ENCODE results near the gene ADGRL3.

Gene ADGRL3

GRCh38 chr4:61275241-61275640 lies 75.1 kb downstream of the ADGRL3 start:
- no peak overlapping the region for H3K4me3 ChIP-seq (ENCODE audit: low read depth, low read length)

DNA sequence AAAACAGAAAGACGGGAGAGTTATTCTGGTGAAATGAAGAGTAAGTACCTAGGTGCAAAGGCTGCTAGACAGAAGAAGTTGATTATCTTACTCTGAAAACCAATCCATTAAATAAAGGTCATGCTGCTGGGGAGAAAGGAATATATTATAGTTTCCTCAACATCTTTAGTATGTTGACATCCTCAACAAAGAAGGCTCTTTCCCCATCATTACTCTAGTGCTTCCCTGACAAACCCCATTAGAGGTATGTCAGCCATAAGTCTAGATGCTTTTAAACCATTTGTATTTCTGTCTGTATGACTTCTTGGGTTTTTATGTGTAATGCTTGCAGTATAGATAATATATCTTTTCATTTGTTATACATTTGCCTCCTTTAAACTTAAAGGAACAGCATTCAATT lies 75.9 kb downstream of the ADGRL3 start:
- H3K4me3 ChIP-seq (ENCODE audit: low read depth, low read length), result no peak overlapping the region

GRCh38 chr4:61277785-61278760 lies 77.9 kb downstream of the ADGRL3 start:
- H3K4me3 ChIP-seq (ENCODE audit: low read depth, low read length), result no peak overlapping the region

- H3K4me3 ChIP-seq (ENCODE audit: low read depth, low read length), result no peak overlapping the region
Measured at GRCh38 chr4:61292322-61292721, 92.2 kb downstream of the ADGRL3 start.

DNA sequence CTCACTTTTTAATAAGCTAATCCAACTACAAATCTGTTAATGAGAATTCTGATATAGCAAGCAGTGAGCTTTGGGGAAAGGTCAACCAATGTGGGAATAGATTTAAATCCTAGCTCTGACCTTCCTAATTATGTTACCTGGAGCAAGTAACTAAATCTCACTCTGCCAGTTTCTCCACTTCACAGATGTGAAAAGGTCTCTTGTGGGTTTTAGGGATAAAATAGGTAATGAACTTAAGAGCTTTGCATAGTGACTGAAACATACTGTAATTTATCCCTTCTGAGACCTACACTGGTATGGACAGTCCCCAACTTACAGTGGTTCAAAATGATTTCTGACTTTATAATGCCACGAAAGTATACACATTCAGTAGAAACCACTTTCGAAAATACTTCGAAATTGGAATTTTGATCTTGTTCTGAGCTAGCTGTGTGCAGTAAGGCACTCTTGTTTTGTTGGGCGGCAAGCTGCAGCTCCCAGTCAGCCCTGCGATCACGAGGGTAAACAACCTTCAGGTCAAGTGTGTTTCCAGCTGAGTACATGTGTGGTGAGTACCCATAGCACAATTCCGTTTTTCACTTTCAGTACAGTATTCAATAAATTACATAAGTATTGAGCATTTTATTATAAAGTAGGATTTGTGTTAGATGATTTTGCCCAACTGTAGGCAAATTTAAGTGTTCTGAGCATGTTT lies 93.7 kb downstream of the ADGRL3 start:
- H3K4me3 ChIP-seq (ENCODE audit: low read depth, low read length), result no peak overlapping the region

- no peak overlapping the region for H3K4me3 ChIP-seq (ENCODE audit: low read depth, low read length)
Measured at GRCh38 chr4:61294936-61295335, 94.8 kb downstream of the ADGRL3 start.

- H3K4me3 ChIP-seq (ENCODE audit: low read depth, low read length), result no peak overlapping the region
Measured at GRCh38 chr4:61296144-61296543, 96.0 kb downstream of the ADGRL3 start.

DNA sequence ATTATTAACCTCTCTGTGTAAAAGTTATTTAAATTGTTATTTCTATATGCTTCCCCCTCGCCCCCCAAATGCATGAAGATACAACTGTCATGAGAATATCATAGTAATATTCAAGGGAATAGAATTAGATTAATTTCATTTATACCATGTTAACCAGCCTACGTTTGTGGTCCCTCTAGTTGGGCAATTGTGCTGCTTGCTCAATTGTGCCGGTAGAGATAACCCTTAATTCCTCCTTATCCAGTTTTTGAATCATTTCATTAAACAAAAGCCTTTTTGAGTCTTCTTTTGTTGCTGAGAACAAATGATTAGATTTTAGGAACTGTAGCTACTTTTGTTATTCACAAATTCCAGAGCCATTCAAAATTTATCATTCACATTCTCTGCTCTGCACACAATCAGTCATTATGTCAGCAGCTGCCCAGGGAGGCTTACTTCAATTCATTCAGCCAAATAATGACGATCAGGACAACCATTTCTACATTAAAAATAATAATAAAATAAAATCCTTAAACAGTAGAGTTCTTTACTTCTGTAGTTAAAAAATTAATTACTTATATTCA lies 98.1 kb downstream of the ADGRL3 start:
- H3K4me3 ChIP-seq (ENCODE audit: low read depth, low read length), result no peak overlapping the region

DNA sequence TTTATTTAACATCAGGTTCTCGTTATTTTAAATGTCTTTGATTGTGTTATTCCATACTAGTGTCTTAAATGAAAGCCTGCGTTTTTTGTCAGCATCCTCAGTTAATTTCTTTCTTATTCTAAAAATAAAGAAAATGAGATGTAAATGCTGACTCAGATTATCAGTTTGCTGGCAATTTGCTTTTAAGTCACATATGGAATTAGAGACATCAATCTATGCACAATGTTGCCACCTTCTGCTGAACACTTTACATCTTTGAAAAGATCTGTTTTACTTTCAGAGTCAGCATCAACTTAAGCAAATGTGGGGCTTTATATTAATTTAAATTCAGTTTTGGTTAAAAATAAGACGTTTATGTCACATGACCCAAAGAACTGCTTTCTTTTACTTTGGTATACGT lies 99.2 kb downstream of the ADGRL3 start:
- no peak overlapping the region for H3K4me3 ChIP-seq (ENCODE audit: low read depth, low read length)

GRCh38 chr4:61300266-61300844 lies 100.2 kb downstream of the ADGRL3 start:
- no peak overlapping the region for H3K4me3 ChIP-seq (ENCODE audit: low read depth, low read length)

DNA sequence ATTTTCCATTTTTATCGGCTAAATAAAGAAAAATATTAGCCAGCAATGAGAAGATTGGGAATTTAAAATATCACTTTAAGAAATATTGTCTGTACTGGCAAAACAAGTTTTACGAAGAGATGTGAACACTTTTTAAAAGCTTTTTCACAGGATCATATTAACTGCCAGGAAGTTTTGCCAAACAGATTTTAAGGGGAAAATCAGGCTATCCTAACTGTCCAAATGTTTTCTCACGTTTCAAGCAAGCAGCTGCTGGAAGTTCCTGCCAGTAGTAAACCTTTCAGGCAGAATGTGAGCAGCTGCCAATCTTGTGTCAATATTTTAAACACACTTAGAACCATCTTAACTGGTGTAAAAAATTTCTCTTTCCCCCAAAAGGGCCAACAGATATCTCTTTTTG lies 101.1 kb downstream of the ADGRL3 start:
- no peak overlapping the region for H3K4me3 ChIP-seq (ENCODE audit: low read depth, low read length)

GRCh38 chr4:61308033-61308432 lies 107.9 kb downstream of the ADGRL3 start:
- H3K4me3 ChIP-seq (ENCODE audit: low read depth, low read length), result no peak overlapping the region

GRCh38 chr4:61309616-61310015 lies 109.5 kb downstream of the ADGRL3 start:
- H3K4me3 ChIP-seq (ENCODE audit: low read depth, low read length), result no peak overlapping the region

DNA sequence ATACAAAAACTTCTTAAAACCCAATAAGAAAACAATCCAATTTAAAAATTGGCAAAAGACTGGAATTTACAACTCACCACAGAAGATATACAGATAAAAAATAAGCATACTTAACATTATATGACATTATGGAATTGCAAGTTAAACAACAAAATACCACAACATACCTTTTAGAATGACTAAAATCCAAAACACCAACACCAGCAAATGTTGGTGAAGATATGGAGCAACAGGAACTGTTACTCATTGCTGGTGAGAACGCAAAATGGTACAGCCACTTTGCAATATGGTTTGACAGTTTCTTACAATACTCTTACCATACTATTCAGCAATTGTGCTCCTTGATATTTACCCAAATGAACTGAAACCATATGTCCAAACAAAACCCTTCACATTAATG lies 112.4 kb downstream of the ADGRL3 start:
- no peak overlapping the region for H3K4me3 ChIP-seq (ENCODE audit: low read depth, low read length)

DNA sequence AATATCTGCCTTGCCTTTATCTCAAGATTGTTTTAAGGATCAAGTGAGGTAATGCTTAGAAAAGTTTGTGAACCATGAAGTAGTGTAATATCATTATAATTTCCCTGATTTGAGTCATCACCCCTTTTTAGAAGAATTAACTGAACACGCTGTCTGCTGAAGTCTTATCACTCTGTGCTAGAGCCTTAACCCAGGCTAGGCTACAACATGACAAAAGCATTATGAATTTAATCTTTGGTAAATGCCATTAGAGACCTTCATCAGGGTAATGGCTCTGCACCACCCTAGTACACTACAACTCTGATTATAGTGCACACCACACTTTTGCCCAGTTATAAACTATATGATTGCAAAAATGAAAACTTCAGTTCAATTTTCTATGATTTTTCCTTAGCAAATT lies 118.3 kb downstream of the ADGRL3 start:
- no peak overlapping the region for H3K4me3 ChIP-seq (ENCODE audit: low read depth, low read length)

DNA sequence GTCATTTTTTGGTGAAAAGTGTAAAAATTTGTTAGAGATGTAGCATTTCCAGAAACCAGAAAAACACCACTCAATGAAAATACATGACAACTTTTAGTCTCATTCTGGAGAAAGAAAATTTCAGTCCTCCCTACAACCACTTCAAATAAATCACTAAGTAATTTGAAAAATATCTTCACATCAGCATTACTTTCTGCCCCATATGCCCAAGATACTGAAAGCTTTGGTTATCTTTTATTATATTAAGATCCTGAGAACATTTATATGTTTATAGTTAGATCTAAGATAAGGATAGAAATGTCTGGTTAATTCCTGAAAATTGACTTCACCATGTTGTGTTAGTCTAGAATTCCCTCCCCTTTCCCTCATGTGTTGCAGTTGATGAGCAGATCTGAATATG lies 119.0 kb downstream of the ADGRL3 start:
- no peak overlapping the region for H3K4me3 ChIP-seq (ENCODE audit: low read depth, low read length)

GRCh38 chr4:61320154-61320553 lies 120.0 kb downstream of the ADGRL3 start:
- H3K4me3 ChIP-seq (ENCODE audit: low read depth, low read length), result no peak overlapping the region

GRCh38 chr4:61320631-61321030 lies 120.5 kb downstream of the ADGRL3 start:
- no peak overlapping the region for H3K4me3 ChIP-seq (ENCODE audit: low read depth, low read length)

GRCh38 chr4:61332693-61333092 lies 132.6 kb downstream of the ADGRL3 start:
- H3K4me3 ChIP-seq (ENCODE audit: low read depth, low read length), result no peak overlapping the region

DNA sequence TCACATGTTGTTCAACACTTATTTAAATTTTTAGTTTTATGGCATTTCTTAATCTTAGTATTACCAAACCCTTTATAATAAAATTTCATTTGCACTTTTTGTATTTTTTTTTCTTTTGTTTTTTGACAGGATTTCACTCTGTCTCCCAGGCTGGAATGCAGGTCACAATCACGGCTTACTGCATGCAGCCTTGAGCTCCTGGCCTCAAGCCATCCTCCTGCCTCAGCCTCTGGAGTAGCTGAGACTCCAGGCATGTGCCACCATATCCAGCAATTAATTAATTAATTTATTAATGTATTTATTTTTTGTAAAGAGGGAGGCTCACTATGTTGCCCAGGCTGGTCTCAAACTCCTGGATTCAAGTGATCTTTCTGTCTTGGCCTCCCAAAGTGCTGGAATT lies 133.4 kb downstream of the ADGRL3 start:
- H3K4me3 ChIP-seq (ENCODE audit: low read depth, low read length), result no peak overlapping the region

GRCh38 chr4:61335241-61335763 lies 135.2 kb downstream of the ADGRL3 start:
- H3K4me3 ChIP-seq (ENCODE audit: low read depth, low read length), result no peak overlapping the region

All from iPS-11a (cell line).